ENCODE measurements around the gene GSTA1. TPM values are rescaled to one million over a fixed set of nuclear protein-coding genes. Genes with fewer than 3 reads are reported as not detected.
"Not testable (repeated sequence)": the region's sequence is repeated elsewhere in the genome, so short reads cannot be mapped to it uniquely, and the experiment has no call there.

The GSTA1 gene
- total RNA-seq (not detected), polyA plus RNA-seq (0.24 TPM)

DNA sequence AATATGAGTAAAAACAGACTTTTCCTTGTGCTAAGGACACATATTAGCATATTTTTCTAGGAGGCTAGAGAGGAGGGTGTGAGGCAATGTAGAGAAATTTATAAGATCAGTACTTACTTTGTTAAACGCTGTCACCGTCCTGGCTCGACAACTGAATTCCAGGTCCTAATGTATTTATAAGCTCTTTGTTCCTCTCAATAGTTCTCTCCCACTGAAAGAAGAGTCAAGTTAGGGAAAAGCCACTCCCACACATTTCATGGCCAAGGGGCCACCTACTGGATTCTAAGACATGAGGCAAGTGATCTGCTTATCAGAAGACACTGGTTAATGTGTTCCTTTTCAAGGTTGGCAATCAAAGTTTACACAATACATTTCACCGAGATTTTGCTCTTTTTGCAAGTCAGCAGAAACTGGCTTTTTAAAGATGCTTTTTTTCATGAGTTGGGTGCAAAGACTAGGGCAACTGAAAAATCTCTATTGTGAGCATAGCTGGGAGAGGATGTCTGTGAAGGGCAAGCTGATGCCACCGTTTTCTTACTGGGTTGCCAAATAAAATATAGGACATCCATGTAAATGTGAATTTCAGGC is at the start of gene GSTA1:
GSTA1 (minus strand) TSS at position 149 of the 588 bp plus-strand sequence. CDS start 4,549 bp downstream, outside the sequence.
- H3K36me3 ChIP-seq (ENCODE audit: insufficient read depth); DNase-seq (ENCODE audit: extremely low spot score): not testable (repeated sequence)

DNA sequence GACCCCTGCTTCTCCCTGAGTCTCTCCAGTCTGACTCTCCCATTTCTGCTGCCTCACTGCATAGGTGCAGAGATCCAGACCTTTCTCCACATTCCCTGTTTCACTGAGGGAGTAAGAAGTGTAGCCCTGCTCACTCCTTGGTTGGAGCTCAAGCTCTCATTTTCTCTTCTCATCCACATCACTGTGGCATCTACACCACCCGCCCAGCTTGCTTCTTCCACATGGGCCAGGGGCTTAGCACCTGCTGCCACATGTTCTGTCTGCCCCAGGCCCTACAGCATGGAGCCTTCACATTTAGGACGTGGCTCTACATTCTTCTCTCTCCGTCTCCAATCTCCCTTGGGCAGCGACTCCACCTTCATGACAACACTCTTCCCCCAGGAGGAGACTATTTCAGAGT is 45.5 kb upstream of the GSTA1 start:
- 82% methylated on average over 4 of the region's 4 CpGs for WGBS
- H3K4me1 ChIP-seq (ENCODE audit: insufficient read depth): no peaks in the 10 kb centered on the region
- no peak for DNase-seq (ENCODE audit: extremely low spot score)
- no peak overlapping the region for H3K4me3 ChIP-seq (ENCODE audit: low read depth, low read length)
- H3K36me3 ChIP-seq (ENCODE audit: insufficient read depth): no peaks in the 10 kb centered on the region
- H3K27ac ChIP-seq (ENCODE audit: low read depth): no peak overlapping the region

More for the DNA sequence above, at the start of gene GSTA1:
- H3K4me3 ChIP-seq (ENCODE audit: low read depth, low read length); H3K4me1 ChIP-seq (ENCODE audit: insufficient read depth); H3K27ac ChIP-seq (ENCODE audit: low read depth): not testable (repeated sequence)
- 62% methylated on average over 5 of the region's 5 CpGs for WGBS

DNA sequence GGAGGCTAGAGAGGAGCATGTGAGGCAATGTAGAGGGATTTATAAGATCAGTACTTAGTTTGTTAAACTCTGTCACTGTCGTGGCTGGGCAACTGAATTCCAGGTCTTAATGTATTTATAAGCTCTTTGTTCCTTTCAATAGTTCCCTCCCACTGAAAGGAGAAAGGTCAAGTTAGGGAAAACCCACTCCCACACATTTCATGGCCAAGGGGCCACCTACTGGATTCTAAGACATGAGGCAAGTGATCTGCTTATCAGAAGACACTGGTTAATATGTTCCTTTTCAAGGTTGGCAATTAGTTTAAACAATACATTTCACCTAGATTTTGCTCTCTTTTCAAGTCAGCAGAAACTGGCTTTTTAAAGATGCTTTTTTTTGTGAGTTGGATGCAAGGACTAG is 42.4 kb upstream of the GSTA1 start:
- H3K4me3 ChIP-seq (ENCODE audit: low read depth, low read length): no peak overlapping the region
- no peaks in the 10 kb centered on the region for H3K4me1 ChIP-seq (ENCODE audit: insufficient read depth)
- no peaks in the 10 kb centered on the region for H3K36me3 ChIP-seq (ENCODE audit: insufficient read depth)
- DNase-seq (ENCODE audit: extremely low spot score): no peak
- 32% methylated on average over 1 of the region's 1 CpG for WGBS
- no peak overlapping the region for H3K27ac ChIP-seq (ENCODE audit: low read depth)

DNA sequence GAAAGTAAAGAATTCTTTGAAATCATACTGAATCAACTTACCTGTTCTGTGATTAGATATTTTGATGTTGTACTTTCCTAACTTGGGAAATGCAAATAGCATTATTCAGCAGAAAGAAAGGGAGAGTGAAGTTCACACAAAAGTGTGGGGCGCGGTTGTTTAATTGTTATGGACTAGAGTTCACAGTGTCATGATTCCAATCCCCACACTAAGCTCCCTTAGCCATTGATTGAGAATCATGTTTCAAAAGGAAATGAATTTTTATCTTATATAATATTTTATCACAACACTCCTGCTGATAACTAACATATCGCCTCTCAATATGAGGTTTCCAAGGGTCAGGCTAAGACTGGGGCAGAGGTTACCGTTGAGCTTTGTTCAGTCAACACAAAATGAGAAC is 40.0 kb upstream of the GSTA1 start:
- WGBS: 95% methylated on average over 4 of the region's 4 CpGs
- no peaks in the 10 kb centered on the region for H3K36me3 ChIP-seq (ENCODE audit: insufficient read depth)
- no peaks in the 10 kb centered on the region for H3K4me1 ChIP-seq (ENCODE audit: insufficient read depth)
- DNase-seq (ENCODE audit: extremely low spot score): no peak
- no peak overlapping the region for H3K4me3 ChIP-seq (ENCODE audit: low read depth, low read length)
- H3K27ac ChIP-seq (ENCODE audit: low read depth): no peak overlapping the region

DNA sequence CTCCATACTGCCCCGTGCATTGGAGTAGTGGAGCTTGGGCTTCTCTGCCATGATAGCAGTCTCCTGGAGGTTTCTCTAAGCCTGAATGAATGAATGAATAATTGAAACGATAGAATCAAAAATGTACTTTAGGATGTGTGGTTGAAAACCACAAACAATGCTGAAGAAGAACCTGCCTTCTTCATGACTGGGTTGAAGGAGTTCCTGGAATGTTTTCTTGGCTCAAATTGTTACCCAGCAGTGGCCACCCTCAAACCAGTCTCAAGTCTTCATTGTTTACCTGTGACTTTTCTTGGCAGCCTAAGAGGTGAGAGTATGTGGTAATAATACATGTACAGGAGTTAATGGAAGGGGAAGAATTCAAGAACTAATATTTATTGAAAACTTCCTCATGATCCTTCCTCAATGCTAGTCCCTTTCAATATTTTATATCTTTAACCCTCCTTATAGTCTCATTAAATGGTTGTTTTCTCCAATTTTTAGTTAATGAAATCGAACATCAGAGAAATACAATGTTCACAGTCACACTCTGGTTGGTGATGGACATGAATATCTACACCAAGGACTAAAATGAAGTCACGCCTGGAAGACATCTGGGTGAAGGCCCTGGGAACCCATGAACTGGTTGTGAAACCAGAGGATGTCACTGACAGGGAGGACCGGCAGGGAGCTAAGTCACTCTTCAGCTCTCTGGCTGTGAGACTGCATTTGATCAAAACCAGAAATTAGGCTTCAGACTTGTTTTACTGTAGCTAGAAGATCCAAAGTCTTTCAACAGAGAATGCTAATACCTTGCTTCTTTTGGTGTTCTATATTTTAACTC is 37.4 kb upstream of the GSTA1 start, which contains the start of gene GSTA5:
GSTA5 (minus strand) TSS at position 51 of the 823 bp plus-strand sequence.
- H3K4me1 ChIP-seq (ENCODE audit: insufficient read depth): no peaks in the 10 kb centered on the region
- H3K4me3 ChIP-seq (ENCODE audit: low read depth, low read length): no peak within 1 kb of the TSS
- no peak for DNase-seq (ENCODE audit: extremely low spot score)
- WGBS: 81% methylated on average over 5 of the region's 5 CpGs
- H3K27ac ChIP-seq (ENCODE audit: low read depth): no peak within 1 kb of the TSS
- H3K36me3 ChIP-seq (ENCODE audit: insufficient read depth): no peaks in the 10 kb centered on the region

DNA sequence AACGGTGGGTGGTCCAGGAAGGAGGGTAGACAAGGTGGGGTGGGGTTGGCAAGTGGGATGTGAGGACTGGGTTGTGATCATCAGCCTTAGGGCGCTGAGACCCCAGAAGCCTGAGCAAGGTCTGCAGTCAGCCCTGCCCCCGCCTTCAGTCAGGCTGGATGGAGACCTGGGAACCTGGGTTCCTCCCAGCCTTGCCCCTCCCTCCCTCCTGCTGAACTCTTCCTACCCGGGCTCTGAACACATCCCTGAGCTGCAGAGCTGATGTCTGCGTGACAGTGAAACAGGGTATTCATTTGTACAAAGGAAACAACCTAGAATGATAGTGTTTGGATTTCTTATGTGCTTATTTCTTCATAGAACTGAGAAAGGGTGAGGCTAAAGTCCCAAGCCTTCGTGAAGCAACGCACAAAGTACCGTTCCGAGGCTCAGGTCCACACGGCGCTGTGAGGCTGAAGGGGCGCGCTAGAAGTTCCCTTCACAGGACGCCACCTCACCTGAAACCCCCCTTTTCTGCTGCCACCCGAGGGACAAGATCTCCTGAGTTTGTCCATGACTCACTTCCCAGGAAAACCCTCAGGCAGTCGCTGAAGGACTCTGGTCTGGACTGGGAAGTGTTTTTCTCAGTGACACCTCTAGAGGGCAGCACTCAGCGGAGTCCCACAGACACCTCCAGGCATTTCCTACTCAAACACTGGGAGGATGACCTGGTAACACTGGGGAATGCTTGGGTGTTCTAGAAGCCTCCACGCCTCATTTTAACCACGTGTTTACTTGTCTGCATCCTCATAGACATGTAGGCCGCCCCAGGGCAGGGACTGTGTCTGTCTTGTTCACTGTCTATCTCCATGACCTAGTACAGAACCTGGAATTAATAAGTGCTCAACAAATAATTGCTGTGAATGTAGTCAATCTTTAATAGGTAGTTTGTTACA is 35.8 kb upstream of the GSTA1 start:
- Histone ChIP-seq H3K36me3 (ENCODE audit: insufficient read depth) (no peaks in the 10 kb centered on the region), H3K4me3 (ENCODE audit: low read depth, low read length) (no peak overlapping the region), H3K27ac (ENCODE audit: low read depth) (no peak overlapping the region), H3K4me1 (ENCODE audit: insufficient read depth) (no peaks in the 10 kb centered on the region)
- WGBS: 63% methylated on average over 20 of the region's 20 CpGs
- no peak for DNase-seq (ENCODE audit: extremely low spot score)

DNA sequence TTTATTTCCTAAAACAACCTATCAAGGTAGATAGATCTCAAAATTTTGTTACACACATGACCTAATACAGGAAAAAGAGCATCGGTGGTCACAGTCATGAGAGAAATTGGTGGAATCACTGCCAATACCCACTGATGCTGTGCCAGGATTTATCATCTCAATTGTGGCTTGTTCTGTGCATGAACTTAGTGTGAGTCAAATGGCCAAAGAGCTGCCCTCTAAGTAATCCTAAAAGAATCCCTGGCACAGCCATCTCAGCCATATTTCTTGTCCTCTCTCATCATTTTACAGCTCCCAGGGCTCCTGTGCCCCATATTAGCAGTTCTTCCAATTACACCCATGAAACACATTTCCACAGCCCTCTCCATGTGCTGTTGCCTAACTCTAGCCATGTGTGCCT is 30.9 kb upstream of the GSTA1 start:
- Histone ChIP-seq H3K4me1 (ENCODE audit: insufficient read depth) (no peaks in the 10 kb centered on the region), H3K36me3 (ENCODE audit: insufficient read depth) (no peaks in the 10 kb centered on the region), H3K4me3 (ENCODE audit: low read depth, low read length) (no peak overlapping the region), H3K27ac (ENCODE audit: low read depth) (no peak overlapping the region)
- no peak for DNase-seq (ENCODE audit: extremely low spot score)
- WGBS: 88% methylated on average over 1 of the region's 1 CpG

DNA sequence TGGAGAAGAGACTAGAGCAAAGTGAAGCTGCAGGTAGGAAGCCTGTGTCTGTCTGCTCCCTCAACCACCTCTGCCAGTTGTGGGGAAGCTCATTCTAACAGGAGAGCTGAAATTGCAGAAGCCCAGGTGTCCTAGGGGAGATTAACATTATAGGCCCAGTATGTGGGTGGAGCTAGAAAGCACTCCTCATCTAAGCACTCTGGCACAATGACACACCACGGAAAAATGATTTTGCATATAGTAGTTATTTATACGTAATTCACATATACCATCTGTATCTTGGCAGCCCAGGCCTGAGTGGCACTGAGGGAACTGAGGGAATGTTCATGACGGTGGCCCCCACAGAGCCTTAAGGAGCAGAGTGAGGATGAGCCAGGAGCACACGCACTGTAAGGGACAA is 27.3 kb upstream of the GSTA1 start:
- DNase-seq (ENCODE audit: extremely low spot score); H3K4me1 ChIP-seq (ENCODE audit: insufficient read depth); H3K4me3 ChIP-seq (ENCODE audit: low read depth, low read length); H3K27ac ChIP-seq (ENCODE audit: low read depth); H3K36me3 ChIP-seq (ENCODE audit: insufficient read depth): not testable (repeated sequence)
- WGBS: 84% methylated on average over 4 of the region's 4 CpGs

DNA sequence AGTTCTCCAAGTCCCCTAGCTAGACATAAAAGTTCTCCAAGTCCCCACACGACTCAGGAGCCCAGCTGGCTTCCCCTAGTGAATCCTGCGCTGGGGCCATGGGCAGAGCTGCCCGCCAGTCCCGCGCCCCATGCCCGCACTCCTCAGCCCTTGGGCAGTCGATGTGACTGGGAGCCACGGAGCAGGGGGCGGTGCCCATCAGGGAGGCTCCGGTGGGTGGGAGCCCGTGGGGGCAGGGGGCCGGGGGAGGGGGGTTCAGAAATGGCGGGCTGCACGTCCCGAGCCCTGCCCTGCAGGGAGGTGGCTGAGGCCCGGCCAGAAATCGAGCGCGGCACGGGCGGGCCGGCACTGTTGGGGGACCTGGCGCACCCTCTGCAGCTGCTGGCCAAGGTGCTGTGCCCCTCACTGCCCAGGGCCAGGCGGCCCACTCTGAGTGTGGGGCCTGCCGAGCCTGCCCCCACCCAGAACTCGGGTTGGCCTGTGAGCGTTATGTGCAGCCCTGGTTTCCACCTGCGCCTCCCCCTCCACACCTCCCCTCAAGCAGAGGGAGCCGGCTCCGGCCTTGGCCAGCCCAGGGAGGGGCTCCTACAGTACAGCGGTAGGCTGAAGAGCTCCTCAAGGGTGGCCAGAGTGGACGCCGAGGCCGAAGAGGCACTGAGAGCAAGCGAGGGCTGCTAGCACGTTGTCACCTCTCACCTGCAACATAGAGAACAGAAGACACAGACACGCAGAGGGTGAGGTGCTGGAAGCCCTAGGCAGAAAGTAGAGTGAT is 25.6 kb upstream of the GSTA1 start:
- DNase-seq (ENCODE audit: extremely low spot score): no peak
- Histone ChIP-seq H3K36me3 (ENCODE audit: insufficient read depth) (no peaks in the 10 kb centered on the region), H3K27ac (ENCODE audit: low read depth) (no peak overlapping the region), H3K4me3 (ENCODE audit: low read depth, low read length) (no peak overlapping the region), H3K4me1 (ENCODE audit: insufficient read depth) (no peaks in the 10 kb centered on the region)
- WGBS: 91% methylated on average over 37 of the region's 37 CpGs

DNA sequence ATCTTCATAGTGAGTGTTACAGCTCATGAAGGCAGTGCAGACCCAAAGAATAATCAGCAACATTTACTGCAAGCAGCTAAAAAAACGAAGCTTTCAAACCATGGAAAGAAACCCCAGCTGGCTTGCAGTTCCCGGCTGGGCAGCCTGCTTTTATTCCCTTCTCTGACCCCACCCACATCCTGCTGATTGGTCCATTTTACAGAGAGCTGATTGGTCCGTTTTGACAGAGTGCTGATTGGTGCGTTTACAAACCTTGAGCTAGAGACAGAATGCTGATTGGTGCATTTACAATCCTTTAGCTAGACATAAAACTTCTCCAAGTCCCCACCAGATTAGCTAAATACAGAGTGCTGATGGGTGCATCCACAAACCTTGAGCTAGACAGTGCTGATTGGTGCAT is 25.0 kb upstream of the GSTA1 start:
- not testable (repeated sequence) for H3K4me3 ChIP-seq (ENCODE audit: low read depth, low read length); H3K4me1 ChIP-seq (ENCODE audit: insufficient read depth); DNase-seq (ENCODE audit: extremely low spot score); H3K27ac ChIP-seq (ENCODE audit: low read depth); H3K36me3 ChIP-seq (ENCODE audit: insufficient read depth)
- WGBS: 84% methylated on average over 4 of the region's 4 CpGs

DNA sequence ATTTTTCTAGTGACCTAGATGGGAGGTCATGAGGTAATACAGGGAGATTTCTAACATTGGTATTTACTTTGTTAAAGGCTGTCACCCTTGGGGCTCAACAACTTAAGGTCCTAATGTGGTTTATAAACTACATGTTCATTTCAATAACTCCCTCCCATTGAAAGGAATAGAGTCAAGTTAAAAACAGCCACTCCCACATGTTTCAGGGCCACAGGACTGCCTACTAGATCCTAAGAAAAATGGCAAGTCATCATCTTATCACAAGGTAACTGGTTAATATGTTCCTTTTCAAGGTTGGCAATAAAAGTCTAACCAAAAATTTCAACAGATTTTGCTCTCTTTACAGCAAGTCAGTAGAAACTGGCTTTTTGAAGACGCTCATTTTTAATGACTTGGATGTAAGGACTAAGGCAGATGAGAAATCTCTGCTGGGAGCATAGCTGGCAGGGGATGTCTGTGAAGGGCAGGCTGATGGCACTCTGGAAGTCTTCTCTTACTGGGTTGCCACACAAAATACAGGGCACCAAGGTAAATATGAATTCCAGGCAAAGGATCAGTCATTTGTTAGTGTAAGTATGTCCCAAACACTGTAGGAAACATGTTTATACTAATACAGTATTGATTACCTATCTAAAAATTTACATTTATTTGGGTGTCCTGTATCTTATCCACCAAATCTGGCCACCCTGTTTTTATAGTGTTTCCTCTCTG is 23.6 kb upstream of the GSTA1 start:
- not testable (repeated sequence) for H3K4me3 ChIP-seq (ENCODE audit: low read depth, low read length); H3K36me3 ChIP-seq (ENCODE audit: insufficient read depth); H3K4me1 ChIP-seq (ENCODE audit: insufficient read depth); H3K27ac ChIP-seq (ENCODE audit: low read depth); DNase-seq (ENCODE audit: extremely low spot score)
- 80% methylated on average over 1 of the region's 1 CpG for WGBS

DNA sequence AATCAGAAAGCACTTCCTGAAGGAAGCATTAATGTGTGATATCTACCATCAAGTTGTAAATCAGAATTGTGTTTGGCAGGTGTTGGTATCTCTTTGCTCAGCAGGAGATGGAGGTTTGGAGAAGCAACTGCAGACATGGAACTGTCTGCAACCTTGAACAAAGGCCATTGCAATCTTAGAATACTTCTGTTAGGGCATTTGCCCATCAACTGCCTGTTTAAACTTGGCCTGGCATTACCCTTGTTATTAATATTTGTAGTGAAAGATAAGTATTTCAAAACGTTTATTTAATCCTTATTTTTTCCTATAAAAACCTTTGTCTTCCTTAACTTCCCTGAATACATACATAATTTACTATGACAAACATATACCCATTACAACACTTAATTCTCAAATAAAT is 22.9 kb upstream of the GSTA1 start:
- Histone ChIP-seq H3K27ac (ENCODE audit: low read depth) (no peak overlapping the region), H3K36me3 (ENCODE audit: insufficient read depth) (no peaks in the 10 kb centered on the region), H3K4me1 (ENCODE audit: insufficient read depth) (no peaks in the 10 kb centered on the region), H3K4me3 (ENCODE audit: low read depth, low read length) (no peak overlapping the region)
- 36% methylated on average over 1 of the region's 1 CpG for WGBS
- no peak for DNase-seq (ENCODE audit: extremely low spot score)
